Measurements from ENCODE around the gene CXXC4. TPM values are rescaled to one million over a fixed set of nuclear protein-coding genes. Genes with fewer than 3 reads are reported as not detected.

CXXC4 gene
- total RNA-seq, 1 experiment from 2014 or later = 2.8 TPM

GRCh38 chr4:104490770-104491480 is 3.8 kb downstream of the CXXC4 start:
- peak; percentile 77 for DNase-seq (ENCODE audit: low spot score)
- in situ Hi-C loops (cut with HindIII; ENCODE audit: low sequenced_read_pairs) = no loop called here

GRCh38 chr4:104490096-104490769 is 4.5 kb downstream of the CXXC4 start:
- peak; percentile 68 for DNase-seq (ENCODE audit: low spot score)
- in situ Hi-C loops (cut with HindIII; ENCODE audit: low sequenced_read_pairs) = no loop called here

GRCh38 chr4:104489731-104490095 is 5.0 kb downstream of the CXXC4 start:
- no peak for DNase-seq (ENCODE audit: low spot score)
- in situ Hi-C loops (cut with HindIII; ENCODE audit: low sequenced_read_pairs) = no loop called here

- in situ Hi-C loops (cut with HindIII; ENCODE audit: low sequenced_read_pairs) = no loop called here
- no peak for DNase-seq (ENCODE audit: low spot score)
These were observed 6.5 kb downstream of the CXXC4 start for GRCh38 chr4:104488151-104488550.

GRCh38 chr4:104486716-104487504 is 7.8 kb downstream of the CXXC4 start:
- no peak for DNase-seq (ENCODE audit: low spot score)
- in situ Hi-C loops (cut with HindIII; ENCODE audit: low sequenced_read_pairs) = no loop called here

GRCh38 chr4:104475652-104476051 is 19.0 kb downstream of the CXXC4 start:
- in situ Hi-C loops (cut with HindIII; ENCODE audit: low sequenced_read_pairs) = no loop called here
- DNase-seq (ENCODE audit: low spot score) = no peak

GRCh38 chr4:104472766-104473165 is 21.9 kb downstream of the CXXC4 start:
- DNase-seq (ENCODE audit: low spot score) = no peak
- in situ Hi-C loops (cut with HindIII; ENCODE audit: low sequenced_read_pairs) = no loop called here

GRCh38 chr4:104470770-104471169 is 23.9 kb downstream of the CXXC4 start:
- in situ Hi-C loops (cut with HindIII; ENCODE audit: low sequenced_read_pairs) = no loop called here
- no peak for DNase-seq (ENCODE audit: low spot score)

- DNase-seq (ENCODE audit: low spot score) = no peak
- in situ Hi-C loops (cut with HindIII; ENCODE audit: low sequenced_read_pairs) = no loop called here
These were observed 24.9 kb downstream of the CXXC4 start for GRCh38 chr4:104469794-104470193.

GRCh38 chr4:104465619-104466018 is 29.1 kb downstream of the CXXC4 start:
- DNase-seq (ENCODE audit: low spot score) = no peak
- in situ Hi-C loops (cut with HindIII; ENCODE audit: low sequenced_read_pairs) = no loop called here

- in situ Hi-C loops (cut with HindIII; ENCODE audit: low sequenced_read_pairs) = no loop called here
- DNase-seq (ENCODE audit: low spot score) = no peak
These were observed 29.5 kb downstream of the CXXC4 start for GRCh38 chr4:104465201-104465600.

- in situ Hi-C loops (cut with HindIII; ENCODE audit: low sequenced_read_pairs) = no loop called here
- no peak for DNase-seq (ENCODE audit: low spot score)
These were observed 32.1 kb downstream of the CXXC4 start for GRCh38 chr4:104462641-104463040.

GRCh38 chr4:104457308-104457981 is 37.2 kb downstream of the CXXC4 start:
- in situ Hi-C loops (cut with HindIII; ENCODE audit: low sequenced_read_pairs) = no loop called here
- no peak for DNase-seq (ENCODE audit: low spot score)

GRCh38 chr4:104451573-104451972 is 43.1 kb downstream of the CXXC4 start:
- in situ Hi-C loops (cut with HindIII; ENCODE audit: low sequenced_read_pairs) = no loop called here
- peak; percentile 20 for DNase-seq (ENCODE audit: low spot score)

GRCh38 chr4:104449537-104449936 is 45.2 kb downstream of the CXXC4 start:
- no peak for DNase-seq (ENCODE audit: low spot score)
- in situ Hi-C loops (cut with HindIII; ENCODE audit: low sequenced_read_pairs) = no loop called here

GRCh38 chr4:104447294-104447693 is 47.4 kb downstream of the CXXC4 start:
- peak; percentile 92 for DNase-seq (ENCODE audit: low spot score)
- in situ Hi-C loops (cut with HindIII; ENCODE audit: low sequenced_read_pairs) = no loop called here

- DNase-seq (ENCODE audit: low spot score) = peak; percentile 88
- in situ Hi-C loops (cut with HindIII; ENCODE audit: low sequenced_read_pairs) = no loop called here
These were observed 48.0 kb downstream of the CXXC4 start for GRCh38 chr4:104446431-104447278.

GRCh38 chr4:104444685-104445084 is 50.0 kb downstream of the CXXC4 start:
- DNase-seq (ENCODE audit: low spot score) = no peak
- in situ Hi-C loops (cut with HindIII; ENCODE audit: low sequenced_read_pairs) = no loop called here

- peak; percentile 83 for DNase-seq (ENCODE audit: low spot score)
- in situ Hi-C loops (cut with HindIII; ENCODE audit: low sequenced_read_pairs) = no loop called here
These were observed 58.2 kb downstream of the CXXC4 start for GRCh38 chr4:104436542-104436941.
